Right ventricle myocardium superior (tissue), 1 donor: ENCODE data around the gene NFKBIE. TPM values are rescaled to one million over a fixed set of nuclear protein-coding genes. Genes with fewer than 3 reads are reported as not detected.
A peak's percentile ranks its signal among the peaks of the same experiment; 100 is the strongest.
"Not testable (repeated sequence)": the region's sequence is repeated elsewhere in the genome, so short reads cannot be mapped to it uniquely, and the experiment has no call there.

Source experiments
- ATAC-seq: fragments of 200-7000 bp; cut with Tn5 transposase; one replicate; pipeline ENCODE4 v1.9.1; 2020; ENCODE audit warnings: mild to moderate bottlenecking; ENCODE audit not compliant: poor library complexity
- DNase-seq: peaks from one replicate; pipeline ENCODE4 v3.0.0-alpha.2; 2020
- intact Hi-C: fragments of 100-400 bp; cut with DNase I; formaldehyde crosslinking; loops from one replicate; pipeline ENCODE4 v1.11.2; 2022
- long read RNA-seq: library from polyadenylated mRNA; unstranded; transcript quantifications from one replicate; pipeline ENCODE4 v2.0.0, GENCODE V29; 2021
- total RNA-seq: library from RNA; stranded (reverse); fragmentation: NEBNext Ultra II Directional; extraction: Animal tissue kit (Norgen Biotek cat#: 25700); gene quantifications from one replicate; pipeline ENCODE4 v1.2.1, GENCODE V29; 2021
- donor health status: DM: no; HTN: yes; CAD: no; lungs with severe emphysema.

The NFKBIE gene, protein sequence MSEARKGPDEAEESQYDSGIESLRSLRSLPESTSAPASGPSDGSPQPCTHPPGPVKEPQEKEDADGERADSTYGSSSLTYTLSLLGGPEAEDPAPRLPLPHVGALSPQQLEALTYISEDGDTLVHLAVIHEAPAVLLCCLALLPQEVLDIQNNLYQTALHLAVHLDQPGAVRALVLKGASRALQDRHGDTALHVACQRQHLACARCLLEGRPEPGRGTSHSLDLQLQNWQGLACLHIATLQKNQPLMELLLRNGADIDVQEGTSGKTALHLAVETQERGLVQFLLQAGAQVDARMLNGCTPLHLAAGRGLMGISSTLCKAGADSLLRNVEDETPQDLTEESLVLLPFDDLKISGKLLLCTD
- total RNA-seq = 3.7 TPM
- long read RNA-seq, transcript NFKBIE-201 (6 exons, 2,581 nt) = major isoform, 6 of 8 reads
- long read RNA-seq, partial matches to known transcripts = 2 of 8 reads
- long read RNA-seq, other reads (novel, unspliced or antisense) = 0 of 8 reads

GRCh38 chr6:44265007-44265721 is at the start of gene NFKBIE:
NFKBIE (minus strand) TSS chr6:44265551; CDS start chr6:44265346, 205 bp downstream.
- ATAC-seq (peak; percentile 97), DNase-seq (peak; percentile 98)
- intact Hi-C loops = loop anchor here (5.0 kb wide), 1 partner anchor 42 kb away; no protein-coding TSS in a partner anchor

DNA sequence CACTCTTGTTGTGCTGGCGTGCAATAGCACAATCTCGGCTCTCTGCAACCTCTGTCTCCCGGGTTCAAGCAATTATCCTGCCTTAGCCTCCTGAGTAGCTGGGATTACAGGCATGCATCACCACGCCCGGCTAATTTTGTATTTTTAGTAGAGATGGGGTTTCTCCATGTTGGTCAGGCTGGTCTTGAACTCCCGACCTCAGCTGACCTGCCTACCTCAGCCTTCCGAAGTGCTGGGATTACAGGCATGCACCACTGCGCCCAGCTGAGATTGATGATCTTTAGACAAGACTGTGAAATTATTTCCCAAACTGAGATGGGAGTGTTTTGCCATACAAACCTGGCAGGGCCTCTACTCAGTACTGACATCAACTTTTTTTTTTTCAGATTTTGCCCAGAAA is 49.3 kb upstream of the NFKBIE start:
- DNase-seq, intact Hi-C loops, ATAC-seq: not testable (repeated sequence)

GRCh38 chr6:44312901-44313788 is 47.8 kb upstream of the NFKBIE start, which contains the start of gene AARS2:
AARS2 (minus strand) TSS chr6:44313347; CDS start chr6:44313323, 24 bp downstream.
- ATAC-seq = peak; percentile 95
- DNase-seq = peak; percentile 93
- intact Hi-C loops = no loop called here

DNA sequence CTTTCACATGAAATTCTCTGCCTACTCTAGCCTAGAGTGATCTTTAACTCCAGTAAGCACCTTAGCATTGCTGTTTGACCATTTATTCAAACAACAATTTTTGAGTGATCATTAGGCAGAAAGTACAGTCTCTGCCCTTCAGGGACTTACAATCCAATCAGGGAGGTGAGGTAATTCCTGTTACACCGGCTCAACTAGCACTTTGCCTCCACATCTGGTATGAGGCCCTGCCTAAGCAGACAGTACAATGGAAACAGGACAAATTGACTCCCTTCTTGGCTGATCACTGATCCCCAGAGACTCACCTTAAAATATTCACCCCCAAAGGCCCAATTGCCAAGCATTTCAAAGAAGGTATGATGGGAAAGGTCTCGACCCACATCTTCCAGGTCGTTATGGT is 46.4 kb upstream of the NFKBIE start:
- DNase-seq (no peak), ATAC-seq (no peak)
- intact Hi-C loops = no loop called here

- intact Hi-C loops = no loop called here
- ATAC-seq = no peak
- DNase-seq = no peak
Measured at GRCh38 chr6:44311304-44311703, 46.0 kb upstream of the NFKBIE start.

DNA sequence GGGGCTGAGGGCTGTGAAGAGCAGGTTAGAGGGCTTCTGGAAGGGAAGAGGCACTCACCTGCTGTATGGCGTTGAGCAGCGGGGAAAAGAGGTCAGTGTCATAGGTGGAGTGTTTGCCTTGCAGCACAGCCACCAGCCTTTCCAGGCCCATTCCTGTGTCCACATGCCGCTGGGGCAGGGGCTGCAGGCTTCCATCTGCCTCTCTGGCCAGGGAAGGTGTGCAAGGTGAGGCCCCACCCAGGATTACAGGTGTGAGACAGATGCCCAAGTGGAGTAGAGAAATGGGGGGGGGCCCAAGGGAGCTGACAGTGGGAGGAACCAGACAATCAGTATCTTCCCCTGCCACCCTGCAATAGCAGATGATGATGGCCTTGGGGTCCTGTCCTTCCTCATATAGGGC is 44.9 kb upstream of the NFKBIE start:
- DNase-seq (no peak), ATAC-seq (no peak)
- intact Hi-C loops = no loop called here

- ATAC-seq = no peak
- no peak for DNase-seq
- intact Hi-C loops = loop anchor here (5.0 kb wide), 1 partner anchor 42 kb away; the partner anchor contains the start of gene NFKBIE
Measured at GRCh38 chr6:44309631-44310030, 44.3 kb upstream of the NFKBIE start.

GRCh38 chr6:44309092-44309491 is 43.7 kb upstream of the NFKBIE start:
- DNase-seq (peak; percentile 58), ATAC-seq (peak; percentile 60)
- intact Hi-C loops = loop anchor here (5.0 kb wide), 1 partner anchor 42 kb away; the partner anchor contains the start of gene NFKBIE

DNA sequence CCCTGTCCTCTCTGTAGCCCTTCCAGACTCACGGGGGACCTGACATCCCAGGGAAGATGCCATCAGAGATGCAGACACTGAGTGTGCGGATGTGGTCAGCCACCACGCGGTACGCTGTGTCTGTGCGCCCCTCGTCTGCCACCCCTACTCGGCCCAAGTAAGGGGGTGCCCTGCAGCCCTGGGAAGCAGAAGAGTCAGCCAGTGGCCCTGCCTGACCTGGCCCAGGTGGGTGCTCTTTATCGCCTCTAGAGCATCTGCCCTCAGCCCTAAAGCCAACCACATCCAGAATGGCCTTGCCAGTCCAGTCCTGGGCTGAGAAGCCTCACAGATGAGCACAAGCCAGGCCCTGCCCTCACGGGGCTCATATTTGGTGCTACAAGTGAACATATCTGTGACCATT is 41.9 kb upstream of the NFKBIE start:
- ATAC-seq (no peak), DNase-seq (no peak)
- intact Hi-C loops = loop anchor here (5.0 kb wide), 1 partner anchor 40 kb away; the partner anchor contains the start of gene NFKBIE

DNA sequence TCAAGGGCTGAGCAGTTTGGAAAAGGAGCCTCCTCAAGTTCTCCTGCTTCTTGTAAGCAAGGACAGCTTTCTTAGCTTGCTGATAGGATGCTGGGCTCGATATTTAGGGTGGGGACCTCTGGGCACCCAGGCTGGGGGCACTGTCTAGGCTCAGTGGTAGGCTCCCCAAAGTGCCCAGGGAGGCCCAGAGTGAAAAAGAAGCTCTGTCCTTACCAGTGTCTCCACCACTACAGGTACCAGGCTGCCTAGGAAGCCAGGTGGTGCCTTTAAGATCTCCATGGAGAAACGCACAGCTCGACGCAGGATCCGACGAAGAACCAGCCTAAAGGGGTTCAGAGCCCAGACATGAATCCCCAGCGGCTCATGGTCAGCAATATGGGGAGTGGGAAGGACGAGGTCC is 41.4 kb upstream of the NFKBIE start:
- no peak for DNase-seq
- no peak for ATAC-seq
- intact Hi-C loops = loop anchor here (5.0 kb wide), 1 partner anchor 39 kb away; the partner anchor contains the start of gene NFKBIE

DNA sequence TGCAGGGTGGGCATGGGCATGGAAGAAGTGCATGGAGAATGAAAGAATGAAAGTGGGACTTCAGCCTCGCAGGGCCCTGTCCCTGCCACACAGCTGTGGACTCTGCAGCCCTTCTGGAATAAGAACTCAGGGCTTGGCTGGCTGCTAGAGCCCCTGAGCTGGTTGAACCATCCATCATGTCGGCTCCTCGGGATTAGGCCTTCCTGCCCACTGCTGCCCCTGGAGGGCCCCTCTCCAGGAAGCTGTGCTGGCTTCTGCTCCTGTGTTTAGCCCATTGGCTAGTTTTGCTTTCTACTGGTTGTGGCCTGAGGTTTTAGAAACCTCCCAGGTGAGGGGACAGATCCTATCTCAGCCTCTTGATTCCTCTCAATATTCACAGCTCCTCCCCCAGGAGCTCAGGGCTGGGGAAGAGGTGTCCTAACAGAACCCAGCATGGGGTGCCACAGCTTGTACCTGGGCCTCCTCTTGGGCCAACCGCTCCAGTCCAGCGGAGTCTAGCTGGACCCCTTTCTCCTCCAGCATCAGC is 39.9 kb upstream of the NFKBIE start:
- DNase-seq = no peak
- intact Hi-C loops = loop anchor here (5.0 kb wide), 1 partner anchor 38 kb away; the partner anchor contains the start of gene NFKBIE
- no peak for ATAC-seq

DNA sequence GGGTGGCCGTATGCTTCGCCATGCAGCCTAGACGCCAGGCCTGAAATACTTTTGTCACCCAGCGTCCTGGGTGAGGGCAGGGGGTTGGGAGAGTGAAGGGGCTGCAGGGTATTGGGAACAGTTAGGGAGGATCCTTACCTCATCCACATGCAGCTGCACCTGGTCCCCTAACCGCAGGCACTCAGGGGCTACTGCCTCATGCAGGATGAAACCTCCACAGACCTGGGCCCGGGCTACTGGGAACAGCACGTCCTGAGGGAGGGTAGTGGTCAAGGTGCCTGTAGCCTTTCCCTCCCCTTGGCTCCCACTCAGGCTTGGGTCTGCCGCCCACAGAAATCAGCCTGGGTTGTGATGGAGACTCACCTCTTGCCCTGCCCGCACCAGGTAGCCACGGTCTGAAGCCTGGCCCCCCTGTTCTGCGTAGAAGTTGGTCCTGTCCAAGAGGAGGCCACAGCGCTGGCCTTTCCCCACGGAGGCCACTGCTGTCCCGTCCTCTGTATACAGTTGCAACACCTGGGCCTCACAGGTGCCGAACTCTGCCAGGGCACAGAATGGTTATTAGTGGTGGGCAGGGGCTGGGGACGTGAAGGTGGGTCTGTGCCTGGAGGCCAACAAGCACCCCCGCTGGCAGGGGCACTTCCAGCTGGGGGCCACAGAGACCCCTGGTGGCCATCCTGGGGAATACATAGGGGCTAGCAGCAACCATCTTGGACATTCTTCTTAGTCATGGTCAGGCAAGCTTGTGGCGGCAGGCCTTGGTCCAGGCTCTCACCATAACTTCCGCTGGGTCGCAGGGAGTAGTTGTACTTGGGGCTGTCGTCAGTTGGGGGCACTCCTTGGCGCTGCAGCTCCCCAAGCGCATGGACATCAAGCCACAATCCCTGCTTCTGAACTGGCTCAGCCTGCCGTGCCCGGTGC is 39.2 kb upstream of the NFKBIE start:
- ATAC-seq (peak; percentile 32), DNase-seq (no peak)
- intact Hi-C loops = loop anchor here (5.0 kb wide), 1 partner anchor 37 kb away; the partner anchor contains the start of gene NFKBIE

DNA sequence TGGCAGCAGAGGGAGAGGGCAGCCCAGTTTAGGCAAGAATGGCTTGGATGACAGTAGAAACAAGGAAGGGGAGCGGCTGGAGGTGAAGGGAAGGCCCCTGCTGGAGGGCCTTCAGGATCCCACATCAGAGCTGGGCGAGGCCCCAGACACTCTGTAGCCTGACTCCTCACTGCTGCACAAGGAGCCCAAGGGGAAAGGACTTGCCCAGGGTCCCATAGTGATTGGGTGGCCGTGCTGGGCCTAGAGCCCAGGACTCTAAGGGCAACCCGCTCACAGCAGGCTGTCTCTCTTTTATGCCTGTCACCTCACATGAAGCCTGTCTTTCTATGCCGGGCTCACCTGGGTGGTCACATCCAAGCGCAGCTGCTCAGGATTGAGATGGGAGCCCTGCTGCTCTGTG is 38.5 kb upstream of the NFKBIE start:
- no peak for DNase-seq
- intact Hi-C loops = no loop called here
- no peak for ATAC-seq

- intact Hi-C loops = no loop called here
- ATAC-seq (no peak), DNase-seq (no peak)
Measured at GRCh38 chr6:44302856-44303255, 37.5 kb upstream of the NFKBIE start.

GRCh38 chr6:44301782-44302564 is 36.6 kb upstream of the NFKBIE start:
- intact Hi-C loops = no loop called here
- DNase-seq (no peak), ATAC-seq (no peak)

GRCh38 chr6:44301106-44301505 is 35.8 kb upstream of the NFKBIE start:
- intact Hi-C loops = no loop called here
- ATAC-seq (no peak), DNase-seq (no peak)
